HEK293 (cell line): Measurements from ENCODE around the gene CXCL6.

Source experiments
- CTCF ChIA-PET: fragments of 350-600 bp; formaldehyde crosslinking; extraction: SDS; loops from one replicate; lab custom pipeline; 2021; ENCODE audit warnings: antibody characterized with exemption; lab: Yijun Ruan, JAX
- POLR2A ChIA-PET: fragments of 300-600 bp; formaldehyde crosslinking; extraction: SDS; loops from one replicate; lab custom pipeline; 2020; ENCODE audit warnings: antibody characterized with exemption, inconsistent platforms; lab: Yijun Ruan, JAX
- H3K27ac ChIP-seq: fragments of 200-500 bp; sonication (Bioruptor generic); 2 replicates; pipeline ENCODE4 v1.5.1; 2014; ENCODE audit warnings: low read depth, low read length, control low read depth, inconsistent platforms; ENCODE audit errors: extremely low read depth
- H3K36me3 ChIP-seq, 2 experiments: fragments of 200-500 bp in 1 of 2; sonication (Bioruptor generic) in 1 of 2; 1 replicate in 1 of 2; 2 replicates in 1 of 2; pipeline ENCODE4 v1.5.1; 2014 to 2017; ENCODE audit warnings: inconsistent platforms in 2 of 2, low read length in 2 of 2; ENCODE audit not compliant: control insufficient read depth in 2 of 2, insufficient read depth in 1 of 2
- H3K4me1 ChIP-seq: fragments of 200-500 bp; sonication (Bioruptor generic); 2 replicates; pipeline ENCODE4 v1.5.1; 2014; ENCODE audit warnings: mild to moderate bottlenecking, low read length, inconsistent platforms; ENCODE audit not compliant: control insufficient read depth, insufficient read depth
- H3K4me3 ChIP-seq: 2 replicates; pipeline ENCODE4 v1.5.1; 2011; ENCODE audit warnings: low read depth, mild to moderate bottlenecking, control low read depth, low read length, moderate library complexity
- H3K9me3 ChIP-seq: fragments of 200-500 bp; sonication (Bioruptor generic); 2 replicates; pipeline ENCODE4 v1.5.1; 2014; ENCODE audit warnings: low read depth, low read length, inconsistent platforms; ENCODE audit not compliant: control insufficient read depth, insufficient read depth
- HOXD13 ChIP-seq: sonication (generic); formaldehyde crosslinking; IDR thresholded peaks from 2 replicates; pipeline ENCODE4 v1.8.0; 2022; ENCODE audit warnings: missing genetic modification reagents, borderline replicate concordance
- OSR2 ChIP-seq: fragments of 450-650 bp; formaldehyde crosslinking; IDR thresholded peaks from 2 replicates; pipeline ENCODE4 v1.5.1; 2016; ENCODE audit warnings: missing biosample characterization, missing genetic modification characterization
- SP7 ChIP-seq: fragments of 450-650 bp; formaldehyde crosslinking; IDR thresholded peaks from 2 replicates; pipeline ENCODE4 v1.5.1; 2016; ENCODE audit warnings: missing biosample characterization, missing genetic modification characterization
- ZBTB20 ChIP-seq: fragments of 450-650 bp; formaldehyde crosslinking; IDR thresholded peaks from 2 replicates; pipeline ENCODE4 v1.5.1; 2016; ENCODE audit warnings: missing biosample characterization, missing genetic modification characterization
- ZBTB8A ChIP-seq: fragments of 450-650 bp; formaldehyde crosslinking; IDR thresholded peaks from 2 replicates; pipeline ENCODE4 v1.5.1; 2016; ENCODE audit warnings: missing biosample characterization, missing genetic modification characterization
- ZEB2 ChIP-seq: fragments of 450-650 bp; formaldehyde crosslinking; IDR thresholded peaks from 2 replicates; pipeline ENCODE4 v1.5.1; 2016; ENCODE audit warnings: missing biosample characterization, missing genetic modification characterization
- ZIC2 ChIP-seq: fragments of 450-650 bp; formaldehyde crosslinking; IDR thresholded peaks from 2 replicates; pipeline ENCODE4 v1.5.1; 2016; ENCODE audit warnings: missing biosample characterization, missing genetic modification characterization
- ZNF184 ChIP-seq: fragments of 450-650 bp; IDR thresholded peaks from 2 replicates; pipeline ENCODE4 v1.5.1; 2018; ENCODE audit warnings: missing biosample characterization, mild to moderate bottlenecking, missing genetic modification characterization
- ZNF23 ChIP-seq: fragments of 450-650 bp; formaldehyde crosslinking; IDR thresholded peaks from 2 replicates; pipeline ENCODE4 v1.5.1; 2016; ENCODE audit warnings: missing biosample characterization, missing genetic modification characterization, borderline replicate concordance
- ZNF24 ChIP-seq: fragments of 450-650 bp; formaldehyde crosslinking; IDR thresholded peaks from 2 replicates; pipeline ENCODE4 v1.5.1; 2016; ENCODE audit warnings: missing biosample characterization, missing genetic modification characterization
- ZNF514 ChIP-seq: fragments of 450-650 bp; formaldehyde crosslinking; IDR thresholded peaks from 2 replicates; pipeline ENCODE4 v1.5.1; 2016; ENCODE audit warnings: missing biosample characterization, missing genetic modification characterization
- ZNF626 ChIP-seq: fragments of 450-650 bp; sonication (Bioruptor Pico); formaldehyde crosslinking; IDR thresholded peaks from 2 replicates; pipeline ENCODE4 v1.5.1; 2018; ENCODE audit warnings: missing biosample characterization, missing genetic modification characterization, inconsistent platforms
- ZNF747 ChIP-seq: fragments of 450-650 bp; formaldehyde crosslinking; IDR thresholded peaks from 2 replicates; pipeline ENCODE4 v1.5.1; 2016; ENCODE audit warnings: missing biosample characterization, missing genetic modification characterization
- ZSCAN30 ChIP-seq: fragments of 450-650 bp; IDR thresholded peaks from 2 replicates; pipeline ENCODE4 v1.5.1; 2018; ENCODE audit warnings: missing biosample characterization, mild to moderate bottlenecking, missing genetic modification characterization, moderate library complexity
- TF ChIP-seq, protein P1 (sequence below): fragments of 450-650 bp; formaldehyde crosslinking; IDR thresholded peaks from 2 replicates; pipeline ENCODE4 v1.5.1; 2017; ENCODE audit warnings: missing biosample characterization, missing genetic modification characterization
- TF ChIP-seq, protein P2 (sequence below): fragments of 450-650 bp; formaldehyde crosslinking; conservative IDR thresholded peaks from 2 replicates; pipeline ENCODE4 v1.5.1; 2016; ENCODE audit warnings: low read depth, missing biosample characterization, missing genetic modification characterization
- TF ChIP-seq, protein P3 (sequence below): fragments of 450-650 bp; formaldehyde crosslinking; IDR thresholded peaks from 2 replicates; pipeline ENCODE4 v1.5.1; 2016; ENCODE audit warnings: missing biosample characterization, missing genetic modification characterization

CXCL6 gene

DNA sequence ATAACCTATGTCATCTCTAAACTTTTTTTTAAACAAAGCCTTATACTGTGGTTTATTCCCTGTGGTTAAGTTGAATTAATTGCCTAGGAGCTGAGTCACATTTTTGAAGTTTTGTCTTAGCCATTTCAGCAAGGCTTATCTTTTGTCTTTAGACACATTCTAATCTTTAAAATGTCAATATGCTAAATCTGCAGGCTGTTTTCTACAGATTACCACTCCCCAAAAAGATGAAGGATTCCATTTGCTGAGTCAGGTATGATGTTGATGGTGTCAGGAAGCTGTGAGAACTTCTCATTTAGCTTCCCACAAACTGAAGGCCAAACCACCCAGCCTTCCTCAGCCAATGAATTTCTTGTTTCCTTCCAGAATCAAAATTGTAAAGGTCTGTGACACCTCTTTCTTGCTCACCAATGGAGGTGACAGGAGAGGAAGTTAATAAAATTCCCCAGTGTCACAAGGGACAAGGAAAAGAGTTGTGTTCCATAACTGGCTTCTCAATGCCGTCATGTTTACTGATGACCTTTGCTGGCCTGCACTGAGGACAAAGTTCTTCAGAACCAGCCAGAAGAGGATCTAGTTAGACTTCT is 3.7 kb upstream of the CXCL6 start:
- ChIA-PET CTCF (interaction anchor here (0.6 kb wide), 1 partner anchor 132 kb away, joined by 3 read pairs; no protein-coding TSS in a partner anchor), POLR2A (no interaction called here)
- Histone ChIP-seq H3K4me3 (no peak overlapping the region), H3K4me1 (no peaks in the 10 kb centered on the region), H3K27ac (no peak overlapping the region), H3K36me3 (no peaks in the 10 kb centered on the region), H3K9me3 (no peaks in the 10 kb centered on the region)
- no peak for TF ChIP-seq ZNF23 (tag by site-specific recombination)
- TF ChIP-seq, protein P1, sequence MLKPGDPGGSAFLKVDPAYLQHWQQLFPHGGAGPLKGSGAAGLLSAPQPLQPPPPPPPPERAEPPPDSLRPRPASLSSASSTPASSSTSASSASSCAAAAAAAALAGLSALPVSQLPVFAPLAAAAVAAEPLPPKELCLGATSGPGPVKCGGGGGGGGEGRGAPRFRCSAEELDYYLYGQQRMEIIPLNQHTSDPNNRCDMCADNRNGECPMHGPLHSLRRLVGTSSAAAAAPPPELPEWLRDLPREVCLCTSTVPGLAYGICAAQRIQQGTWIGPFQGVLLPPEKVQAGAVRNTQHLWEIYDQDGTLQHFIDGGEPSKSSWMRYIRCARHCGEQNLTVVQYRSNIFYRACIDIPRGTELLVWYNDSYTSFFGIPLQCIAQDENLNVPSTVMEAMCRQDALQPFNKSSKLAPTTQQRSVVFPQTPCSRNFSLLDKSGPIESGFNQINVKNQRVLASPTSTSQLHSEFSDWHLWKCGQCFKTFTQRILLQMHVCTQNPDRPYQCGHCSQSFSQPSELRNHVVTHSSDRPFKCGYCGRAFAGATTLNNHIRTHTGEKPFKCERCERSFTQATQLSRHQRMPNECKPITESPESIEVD (tag by site-specific recombination), result no peak

DNA sequence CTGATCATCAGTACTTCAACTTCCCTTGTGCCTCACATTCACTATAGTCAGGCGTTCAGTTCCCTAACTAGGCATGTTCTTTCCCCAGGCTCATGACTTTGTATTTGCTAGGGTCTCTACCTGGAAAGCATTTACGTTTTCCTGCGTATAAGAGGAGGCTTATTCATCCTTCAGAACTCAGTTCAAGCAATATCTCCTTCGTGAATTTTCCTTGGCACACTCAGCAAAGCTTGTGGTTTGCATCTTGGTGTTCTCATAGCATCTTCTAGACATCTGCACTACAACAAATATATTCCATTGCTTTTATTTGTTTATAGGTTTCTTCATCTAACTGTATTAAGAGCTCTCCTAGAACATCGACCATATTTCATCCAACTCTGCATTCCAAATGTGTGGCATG is 2.6 kb downstream of the CXCL6 start:
- Histone ChIP-seq H3K36me3 (no peaks in the 10 kb centered on the region), H3K27ac (no peak overlapping the region), H3K4me1 (no peaks in the 10 kb centered on the region), H3K4me3 (no peak overlapping the region), H3K9me3 (no peaks in the 10 kb centered on the region)
- ChIA-PET POLR2A (no interaction called here), CTCF (interaction anchor here (0.6 to 1.5 kb wide), 2 partner anchors 26 to 196 kb away, joined by 3 read pairs; no protein-coding TSS in a partner anchor)
- TF ChIP-seq ZNF626 (tag by site-specific recombination) (no peak), SP7 (tag by site-specific recombination) (no peak)

DNA sequence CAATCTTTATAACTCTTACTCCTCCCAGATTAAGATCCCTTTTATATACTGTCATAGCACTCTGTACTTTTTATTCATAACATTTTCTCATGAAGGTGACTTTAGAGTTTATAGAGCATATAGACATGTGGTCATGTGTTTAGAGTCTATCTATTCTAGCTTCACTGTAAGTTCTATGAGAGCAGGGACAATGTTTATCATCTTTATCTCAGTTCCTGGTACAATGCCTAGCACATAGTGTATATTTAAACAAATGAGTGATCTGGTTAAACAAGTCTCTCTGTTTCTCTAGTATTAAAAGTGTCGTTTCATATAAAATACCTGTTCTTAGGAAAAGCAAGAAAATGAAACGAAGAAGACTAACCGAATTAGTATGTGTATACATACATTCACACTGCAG is 3.2 kb downstream of the CXCL6 start:
- Histone ChIP-seq H3K4me3 (no peak overlapping the region), H3K9me3 (no peaks in the 10 kb centered on the region), H3K4me1 (no peaks in the 10 kb centered on the region), H3K27ac (no peak overlapping the region), H3K36me3 (no peaks in the 10 kb centered on the region)
- POLR2A ChIA-PET, result no interaction called here
- no peak for TF ChIP-seq ZIC2 (tag by site-specific recombination)
- no peak for TF ChIP-seq ZNF514 (tag by site-specific recombination)
- TF ChIP-seq OSR2, result no peak
- no peak for TF ChIP-seq ZNF184
- TF ChIP-seq, protein P2, sequence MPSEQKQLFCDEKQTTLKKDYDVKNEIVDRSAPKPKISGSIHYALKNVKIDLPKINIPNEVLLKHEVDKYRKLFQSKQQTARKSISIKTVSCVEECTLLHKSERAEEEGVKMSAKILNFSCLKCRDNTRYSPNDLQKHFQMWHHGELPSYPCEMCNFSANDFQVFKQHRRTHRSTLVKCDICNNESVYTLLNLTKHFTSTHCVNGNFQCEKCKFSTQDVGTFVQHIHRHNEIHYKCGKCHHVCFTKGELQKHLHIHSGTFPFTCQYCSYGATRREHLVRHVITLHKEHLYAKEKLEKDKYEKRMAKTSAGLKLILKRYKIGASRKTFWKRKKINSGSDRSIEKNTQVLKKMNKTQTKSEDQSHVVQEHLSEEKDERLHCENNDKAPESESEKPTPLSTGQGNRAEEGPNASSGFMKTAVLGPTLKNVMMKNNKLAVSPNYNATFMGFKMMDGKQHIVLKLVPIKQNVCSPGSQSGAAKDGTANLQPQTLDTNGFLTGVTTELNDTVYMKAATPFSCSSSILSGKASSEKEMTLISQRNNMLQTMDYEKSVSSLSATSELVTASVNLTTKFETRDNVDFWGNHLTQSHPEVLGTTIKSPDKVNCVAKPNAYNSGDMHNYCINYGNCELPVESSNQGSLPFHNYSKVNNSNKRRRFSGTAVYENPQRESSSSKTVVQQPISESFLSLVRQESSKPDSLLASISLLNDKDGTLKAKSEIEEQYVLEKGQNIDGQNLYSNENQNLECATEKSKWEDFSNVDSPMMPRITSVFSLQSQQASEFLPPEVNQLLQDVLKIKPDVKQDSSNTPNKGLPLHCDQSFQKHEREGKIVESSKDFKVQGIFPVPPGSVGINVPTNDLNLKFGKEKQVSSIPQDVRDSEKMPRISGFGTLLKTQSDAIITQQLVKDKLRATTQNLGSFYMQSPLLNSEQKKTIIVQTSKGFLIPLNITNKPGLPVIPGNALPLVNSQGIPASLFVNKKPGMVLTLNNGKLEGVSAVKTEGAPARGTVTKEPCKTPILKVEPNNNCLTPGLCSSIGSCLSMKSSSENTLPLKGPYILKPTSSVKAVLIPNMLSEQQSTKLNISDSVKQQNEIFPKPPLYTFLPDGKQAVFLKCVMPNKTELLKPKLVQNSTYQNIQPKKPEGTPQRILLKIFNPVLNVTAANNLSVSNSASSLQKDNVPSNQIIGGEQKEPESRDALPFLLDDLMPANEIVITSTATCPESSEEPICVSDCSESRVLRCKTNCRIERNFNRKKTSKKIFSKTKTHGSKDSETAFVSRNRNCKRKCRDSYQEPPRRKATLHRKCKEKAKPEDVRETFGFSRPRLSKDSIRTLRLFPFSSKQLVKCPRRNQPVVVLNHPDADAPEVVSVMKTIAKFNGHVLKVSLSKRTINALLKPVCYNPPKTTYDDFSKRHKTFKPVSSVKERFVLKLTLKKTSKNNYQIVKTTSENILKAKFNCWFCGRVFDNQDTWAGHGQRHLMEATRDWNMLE (tag by site-specific recombination), result no peak
- TF ChIP-seq ZNF24 (tag by site-specific recombination), result no peak
- TF ChIP-seq ZNF747, result no peak
- no peak for TF ChIP-seq ZSCAN30 (tag by site-specific recombination)
- TF ChIP-seq HOXD13, result no peak
- TF ChIP-seq, protein P3, sequence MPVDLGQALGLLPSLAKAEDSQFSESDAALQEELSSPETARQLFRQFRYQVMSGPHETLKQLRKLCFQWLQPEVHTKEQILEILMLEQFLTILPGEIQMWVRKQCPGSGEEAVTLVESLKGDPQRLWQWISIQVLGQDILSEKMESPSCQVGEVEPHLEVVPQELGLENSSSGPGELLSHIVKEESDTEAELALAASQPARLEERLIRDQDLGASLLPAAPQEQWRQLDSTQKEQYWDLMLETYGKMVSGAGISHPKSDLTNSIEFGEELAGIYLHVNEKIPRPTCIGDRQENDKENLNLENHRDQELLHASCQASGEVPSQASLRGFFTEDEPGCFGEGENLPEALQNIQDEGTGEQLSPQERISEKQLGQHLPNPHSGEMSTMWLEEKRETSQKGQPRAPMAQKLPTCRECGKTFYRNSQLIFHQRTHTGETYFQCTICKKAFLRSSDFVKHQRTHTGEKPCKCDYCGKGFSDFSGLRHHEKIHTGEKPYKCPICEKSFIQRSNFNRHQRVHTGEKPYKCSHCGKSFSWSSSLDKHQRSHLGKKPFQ (tag by site-specific recombination), result no peak
- TF ChIP-seq ZBTB20 (tag by site-specific recombination), result no peak
- no peak for TF ChIP-seq ZEB2 (tag by site-specific recombination)
- TF ChIP-seq ZBTB8A (tag by site-specific recombination), result no peak
- CTCF ChIA-PET, result interaction anchor here (1.5 kb wide), 1 partner anchor 25 kb away, joined by 3 read pairs; no protein-coding TSS in a partner anchor
